Cortex of kidney (tissue), 1 donor: ENCODE measurements around the gene TMED10.

ENCODE experiments used
- DNase-seq: peaks from one replicate; lab custom pipeline; 2025; lab: John Stamatoyannopoulos, UW

The TMED10 gene

DNA sequence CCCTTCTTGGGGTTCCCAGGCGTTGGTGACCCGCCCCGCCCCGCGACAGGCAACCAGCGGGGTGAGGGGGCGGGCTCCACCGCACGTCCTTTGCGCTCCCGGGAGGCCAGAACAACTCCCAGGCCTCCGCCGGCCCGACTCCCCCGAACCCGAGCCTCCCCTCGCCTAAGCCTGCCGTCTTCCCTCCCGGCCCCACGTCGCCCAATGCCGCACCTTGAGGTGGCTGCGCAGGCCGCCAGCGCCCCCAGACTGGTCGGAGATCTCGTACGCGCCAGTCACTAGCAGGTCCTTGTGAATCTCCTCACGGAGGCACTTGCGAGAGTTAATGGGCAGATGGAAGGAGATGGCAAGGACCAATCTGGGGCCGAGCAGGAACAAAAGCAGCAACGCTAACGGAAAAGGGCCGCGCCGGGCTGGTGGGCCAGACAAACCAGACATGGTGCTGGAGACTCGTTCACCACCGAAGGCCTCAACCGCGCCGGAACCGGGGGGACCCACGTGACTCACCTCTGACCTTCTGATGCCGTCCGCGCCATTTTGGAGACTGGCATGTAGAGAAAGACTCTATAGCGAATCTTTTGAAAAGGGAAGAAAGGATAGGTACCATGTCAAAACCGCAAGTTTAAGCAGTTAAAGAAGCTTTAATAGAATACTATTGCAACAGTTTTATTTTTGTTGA, at the start of gene TMED10:
Gene TMED10, minus strand, starts transcription at position 471 of the 679 bp plus-strand sequence. Its CDS starts 33 bp downstream, at position 438.
- DNase-seq = no peak

DNA sequence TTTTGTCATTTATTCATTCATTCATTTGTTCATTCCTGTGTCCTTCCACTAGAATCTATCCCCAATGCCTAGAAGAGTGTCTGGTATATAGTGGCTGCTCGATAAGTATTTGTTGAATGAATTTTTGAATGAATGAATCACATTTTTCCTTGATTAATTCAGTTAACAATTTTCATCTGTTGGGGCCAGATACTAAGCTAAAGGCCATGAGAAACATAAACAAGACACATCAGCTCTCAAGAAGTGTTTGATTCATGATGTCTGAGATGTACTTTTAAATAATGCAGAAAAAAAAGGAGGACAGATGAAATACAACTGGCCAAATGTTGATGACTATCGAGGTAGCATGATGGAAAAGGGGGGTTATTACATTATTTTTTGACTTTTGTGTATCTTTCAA, 48.1 kb upstream of the TMED10 start:
- no peak for DNase-seq

DNA sequence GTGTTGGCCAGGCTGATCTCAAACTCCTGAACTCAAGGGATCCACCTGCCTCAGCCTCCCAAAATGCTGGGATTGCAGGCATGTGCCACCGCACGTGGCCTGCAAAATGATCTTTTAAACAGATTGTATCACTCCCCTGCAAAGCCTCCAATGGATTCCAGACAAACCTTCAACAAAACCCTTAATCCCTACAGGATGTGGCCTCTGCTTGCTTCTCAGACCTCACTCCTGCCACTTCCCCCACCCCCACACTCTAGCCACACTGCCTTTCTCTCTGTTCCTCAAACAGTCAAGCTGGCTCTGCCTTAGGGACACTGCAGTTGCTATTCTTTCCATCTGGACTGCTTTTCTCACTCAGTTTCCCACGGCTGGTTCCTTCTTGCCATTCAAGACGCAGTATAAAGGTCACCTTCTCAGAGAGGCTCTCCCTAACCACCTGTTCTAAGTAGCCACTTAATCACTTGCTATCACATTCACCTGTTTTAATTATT, 47.3 kb upstream of the TMED10 start:
- no peak for DNase-seq

DNA sequence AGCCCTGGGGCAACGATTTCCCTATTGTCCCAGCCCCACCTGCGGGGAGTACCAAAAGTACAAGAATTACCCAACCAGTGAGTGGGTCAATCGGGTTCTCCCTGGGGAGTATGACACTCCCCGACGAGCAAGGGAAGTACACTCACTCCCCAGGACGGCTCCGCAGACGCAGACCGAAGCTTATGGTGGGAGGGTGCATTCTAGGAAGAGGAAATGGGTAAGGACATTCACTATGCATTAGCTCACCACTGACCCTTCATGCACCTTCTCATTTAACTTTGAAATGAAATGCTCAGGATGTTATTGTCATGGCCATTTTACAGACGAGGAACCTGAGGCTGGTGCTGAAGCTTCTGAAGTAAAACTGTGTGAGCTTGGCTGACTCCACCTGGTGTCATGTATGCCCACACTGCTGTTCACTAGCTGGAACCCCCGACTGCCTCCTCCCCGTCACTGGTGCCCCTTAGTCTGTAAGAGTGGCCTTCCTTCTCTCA, 45.8 kb upstream of the TMED10 start:
- no peak for DNase-seq

DNA sequence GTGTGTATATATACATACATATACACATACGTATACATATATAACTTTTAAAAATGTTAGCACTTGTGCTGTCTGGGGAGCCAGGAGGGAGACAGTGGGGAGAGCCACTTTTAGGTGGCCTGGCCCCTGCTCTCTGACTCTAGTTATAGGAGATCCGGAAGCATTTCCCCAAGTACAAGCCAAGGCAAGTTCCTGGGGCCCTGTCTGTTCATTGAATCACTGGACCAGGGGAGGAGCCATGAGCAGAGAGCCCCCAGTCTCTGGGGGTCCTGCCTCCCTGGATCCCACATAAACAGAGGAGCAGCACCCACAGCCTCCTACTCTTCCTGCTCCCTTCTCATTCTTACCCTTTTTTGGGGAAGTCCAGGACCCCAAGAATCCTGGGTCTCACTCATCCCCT, 45.4 kb upstream of the TMED10 start:
- DNase-seq = no peak

DNA sequence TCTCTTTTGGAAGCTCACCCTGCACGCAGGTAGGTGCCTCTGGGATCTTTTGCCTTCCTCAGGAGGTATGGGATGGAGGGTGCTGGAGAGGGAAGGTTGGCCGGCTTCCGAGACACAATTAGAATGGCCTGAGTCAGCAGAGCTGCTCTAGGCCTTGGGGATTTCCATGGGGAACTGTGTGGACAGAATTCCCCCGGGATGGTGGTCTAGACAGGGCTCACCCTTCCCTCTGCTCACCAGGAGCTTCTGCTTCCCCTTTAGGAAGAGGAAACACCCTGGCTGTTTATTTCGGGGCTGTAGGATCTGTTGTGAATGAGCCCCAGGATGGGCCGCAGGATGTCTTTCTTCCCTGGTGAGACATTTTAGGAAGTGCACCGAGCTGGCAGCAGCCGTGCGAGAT, 43.7 kb upstream of the TMED10 start:
- DNase-seq = no peak

DNA sequence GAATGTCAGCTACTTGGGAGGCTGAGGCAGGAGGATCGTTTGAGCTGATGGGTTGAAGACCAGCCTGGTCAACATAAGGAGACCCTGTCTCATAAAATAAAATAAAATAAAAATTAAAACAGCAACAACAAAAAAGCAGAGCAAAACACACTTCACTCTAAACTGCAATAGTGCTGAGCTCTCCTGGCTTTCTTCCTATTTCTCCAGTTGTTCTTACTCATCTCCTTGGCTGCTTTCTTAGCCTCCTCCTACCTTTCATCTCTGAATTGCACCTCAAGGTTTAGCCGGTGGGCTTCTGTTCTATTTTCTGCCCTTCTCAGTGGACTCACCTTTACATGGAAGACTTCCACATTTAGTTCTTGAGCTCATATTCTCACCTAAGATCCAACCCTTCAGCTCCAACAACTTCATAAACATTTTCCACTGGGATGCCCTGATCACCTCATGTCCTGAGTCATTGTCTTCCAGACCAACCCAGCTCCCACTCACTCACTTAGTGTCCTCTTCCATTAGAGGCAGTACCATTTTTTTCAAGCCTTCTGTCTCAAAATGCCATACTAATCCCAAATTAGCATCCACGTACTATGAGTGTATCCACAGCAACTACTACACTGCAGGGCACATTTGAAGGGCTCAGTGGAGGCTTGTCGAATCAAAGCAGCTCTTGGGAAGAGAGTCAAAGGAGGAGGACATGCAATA, 41.2 kb upstream of the TMED10 start:
- DNase-seq = no peak

DNA sequence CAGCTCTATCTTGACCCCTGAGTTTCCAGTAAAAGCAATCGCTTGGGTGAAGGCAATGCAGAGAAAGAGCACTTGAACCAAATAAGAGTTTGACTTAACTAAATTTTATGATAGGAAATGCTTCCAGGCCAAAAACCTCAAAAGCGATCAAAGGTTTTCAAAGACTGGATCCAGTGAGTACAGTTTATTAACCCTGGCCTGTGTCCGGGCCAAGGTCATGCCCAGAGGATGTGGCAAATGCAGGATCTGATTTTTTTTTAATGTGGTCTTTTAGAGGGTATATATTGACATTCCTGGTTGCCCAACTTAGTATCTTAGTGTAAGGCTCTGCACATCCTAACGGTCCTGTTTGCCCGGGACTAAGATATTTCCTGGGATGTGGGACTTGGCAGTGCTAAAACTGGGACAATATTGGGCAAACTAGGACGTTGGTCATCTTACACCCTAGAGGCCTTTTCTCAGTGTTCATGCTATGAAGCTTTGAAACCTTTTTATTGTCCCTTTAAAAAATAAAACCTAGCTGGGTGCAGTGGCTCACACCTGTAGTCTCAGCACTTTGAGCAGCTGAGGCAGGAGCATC, 40.1 kb upstream of the TMED10 start:
- no peak for DNase-seq

DNA sequence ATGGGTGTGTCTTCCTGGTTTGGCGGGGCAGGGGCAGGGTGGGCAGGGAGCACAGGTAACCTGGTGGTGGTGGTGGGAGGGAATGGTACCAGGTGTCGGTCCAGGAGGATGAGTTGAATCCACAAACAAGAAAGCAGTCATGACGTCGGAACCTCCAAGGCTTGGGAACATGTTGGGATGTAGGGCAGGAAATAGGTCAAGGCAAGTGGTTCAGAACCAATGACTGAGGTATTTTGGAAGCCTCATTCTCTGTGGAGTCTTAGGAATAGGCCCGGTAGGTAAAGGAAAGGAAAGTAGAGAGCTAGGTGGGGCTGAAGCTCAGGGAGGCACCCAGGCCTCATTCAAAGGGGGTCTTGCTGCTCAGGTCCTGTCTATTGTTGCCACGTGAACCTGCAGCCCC, 39.1 kb upstream of the TMED10 start:
- no peak for DNase-seq

DNA sequence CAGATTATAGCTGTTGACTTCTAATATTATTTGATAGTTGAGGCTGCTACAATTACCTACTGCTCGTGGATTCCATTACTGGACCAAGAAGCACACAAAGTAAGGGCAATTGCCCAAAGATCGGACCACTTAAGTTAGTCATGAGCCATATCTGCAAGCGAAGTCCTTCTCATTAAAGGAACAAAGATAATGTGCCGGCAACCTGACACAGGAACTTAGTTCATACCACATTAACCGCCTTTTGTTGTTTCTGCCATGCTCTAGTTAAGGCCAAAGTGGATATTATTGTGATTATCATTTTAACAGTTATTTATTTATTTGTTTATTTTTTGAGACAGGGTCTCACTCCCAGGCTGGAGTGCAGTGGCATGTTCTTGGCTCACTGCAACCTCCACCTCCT, 38.1 kb upstream of the TMED10 start:
- DNase-seq = no peak

DNA sequence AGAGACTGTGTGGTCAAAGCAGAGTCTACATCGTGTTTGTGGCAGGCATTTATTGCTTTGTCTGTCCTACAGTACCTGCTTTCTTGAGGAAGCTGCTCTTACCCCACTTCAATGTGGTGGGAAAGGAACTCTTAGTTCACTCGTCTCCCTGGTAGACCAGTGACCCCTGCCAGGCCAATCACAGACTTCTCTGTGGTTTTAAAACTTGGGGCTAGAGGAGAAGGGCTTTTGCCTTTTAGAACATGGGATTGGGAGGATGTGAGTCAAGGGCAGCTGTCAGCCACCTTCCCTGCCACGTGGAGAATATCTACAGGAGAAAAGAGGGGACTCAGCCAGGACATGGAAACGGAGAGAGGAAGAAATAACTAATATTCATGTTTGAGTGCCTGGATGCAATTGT, 36.8 kb upstream of the TMED10 start:
- no peak for DNase-seq

DNA sequence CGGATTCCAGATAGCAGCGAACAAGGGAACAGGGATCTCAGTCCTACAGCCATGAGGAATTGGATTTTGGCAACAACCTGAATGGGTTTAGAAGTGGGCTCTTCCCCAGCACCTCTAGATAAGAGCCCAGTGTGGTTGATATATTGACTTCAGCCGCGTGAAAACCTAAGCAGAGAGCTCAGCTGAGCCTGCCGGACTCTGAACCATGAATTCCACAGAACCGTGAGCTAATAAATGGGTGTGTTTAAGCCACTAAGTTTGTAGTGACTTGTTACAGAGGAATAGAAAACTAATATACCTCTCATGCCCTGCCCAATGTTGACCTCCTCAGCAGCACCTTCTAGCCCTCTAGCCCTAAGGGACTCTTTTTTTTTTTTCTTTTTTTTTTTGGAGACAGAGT, 32.4 kb upstream of the TMED10 start:
- DNase-seq = no peak

DNA sequence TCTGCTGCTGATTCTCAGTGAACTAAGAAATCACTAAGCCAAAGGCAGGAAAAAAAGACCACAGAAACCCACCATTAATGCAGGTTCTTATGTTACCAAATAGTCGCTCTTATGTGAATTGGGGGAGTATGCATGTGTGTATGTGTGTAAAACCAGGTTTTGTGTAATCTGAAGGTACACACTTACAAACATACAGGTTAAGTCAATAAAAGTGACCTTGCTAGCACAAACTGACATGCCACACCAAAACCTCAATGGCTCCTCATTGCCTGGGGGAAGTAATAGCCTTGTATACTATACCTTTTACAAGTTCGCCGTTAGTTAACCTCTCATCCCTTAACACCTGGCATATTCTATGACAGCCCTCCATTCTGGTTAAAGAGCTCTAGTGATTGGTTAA, 29.8 kb upstream of the TMED10 start:
- no peak for DNase-seq

DNA sequence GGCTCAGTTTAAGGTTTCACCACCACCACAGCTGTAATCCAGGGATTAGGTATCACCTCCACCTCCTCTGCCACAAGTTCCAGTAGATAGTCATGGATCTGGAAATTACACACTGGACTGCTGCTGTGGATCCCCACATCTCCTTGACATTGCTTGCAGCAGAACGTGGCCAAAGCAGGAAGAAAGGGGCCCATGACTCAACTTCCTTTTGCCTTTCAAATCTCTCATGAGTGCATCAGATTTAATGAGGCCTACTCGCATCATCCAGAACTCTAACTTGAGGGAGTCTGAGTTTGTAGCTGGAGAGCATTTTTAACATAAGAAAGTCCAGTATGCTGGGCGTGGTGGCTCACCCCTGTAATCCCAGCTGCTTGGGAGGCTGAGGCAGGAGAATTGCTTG, 29.2 kb upstream of the TMED10 start:
- no peak for DNase-seq

DNA sequence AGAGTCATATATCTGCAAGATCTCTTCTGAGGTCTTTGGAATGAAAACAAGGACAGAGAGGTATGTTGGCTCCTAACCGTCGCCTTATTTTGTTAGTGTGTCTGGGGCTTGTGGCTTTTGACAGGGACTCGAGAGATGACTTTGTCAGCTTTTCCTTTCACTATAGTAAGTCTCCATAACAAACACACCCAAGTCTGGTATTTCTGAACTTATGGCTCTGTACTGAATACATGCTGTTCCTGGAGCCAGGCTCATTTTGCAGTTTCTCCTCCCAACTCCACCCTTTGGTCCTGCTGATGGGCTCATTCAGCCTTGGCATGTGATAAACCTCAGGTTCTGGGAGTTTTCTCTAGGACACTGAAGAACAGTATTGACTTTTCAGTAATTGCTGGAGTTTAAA, 27.7 kb upstream of the TMED10 start:
- no peak for DNase-seq

DNA sequence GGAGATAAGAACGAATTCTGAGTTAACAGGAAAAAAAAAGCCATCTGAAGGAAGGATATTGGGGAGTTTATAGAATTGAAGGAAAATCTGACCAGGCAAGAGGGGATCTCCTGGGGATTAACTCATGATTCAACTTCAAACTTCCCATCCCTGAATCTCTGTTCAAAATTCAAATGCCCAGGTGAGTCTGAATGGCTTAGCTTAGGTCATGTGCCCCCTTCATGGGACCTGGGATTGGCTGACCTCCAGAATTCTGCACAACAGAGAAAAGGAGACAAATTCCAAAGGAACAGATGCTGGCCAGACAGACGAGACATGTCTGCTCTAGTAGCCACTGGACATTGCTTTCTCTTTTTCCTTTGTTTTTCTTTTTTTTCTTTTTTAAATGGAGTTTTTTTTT, 26.2 kb upstream of the TMED10 start:
- no peak for DNase-seq

DNA sequence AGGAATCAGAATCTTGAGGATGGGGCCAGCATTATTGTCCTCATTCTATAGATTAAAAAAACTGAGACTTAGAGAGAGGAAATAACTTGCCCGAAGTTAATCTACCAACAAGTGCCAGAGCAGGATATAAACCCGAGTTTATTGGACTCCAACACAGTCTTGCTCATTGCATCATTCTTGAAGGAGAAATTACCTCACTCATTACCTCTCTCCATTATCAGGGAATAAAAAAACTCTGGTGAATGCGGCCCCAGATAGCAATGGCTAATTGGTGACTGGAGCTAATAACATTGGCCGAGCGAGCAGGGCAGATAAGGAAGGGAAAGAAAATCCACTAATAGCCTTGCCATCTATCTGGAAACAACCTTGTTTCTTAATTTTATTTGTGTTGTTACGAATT, 24.7 kb upstream of the TMED10 start:
- DNase-seq = no peak

DNA sequence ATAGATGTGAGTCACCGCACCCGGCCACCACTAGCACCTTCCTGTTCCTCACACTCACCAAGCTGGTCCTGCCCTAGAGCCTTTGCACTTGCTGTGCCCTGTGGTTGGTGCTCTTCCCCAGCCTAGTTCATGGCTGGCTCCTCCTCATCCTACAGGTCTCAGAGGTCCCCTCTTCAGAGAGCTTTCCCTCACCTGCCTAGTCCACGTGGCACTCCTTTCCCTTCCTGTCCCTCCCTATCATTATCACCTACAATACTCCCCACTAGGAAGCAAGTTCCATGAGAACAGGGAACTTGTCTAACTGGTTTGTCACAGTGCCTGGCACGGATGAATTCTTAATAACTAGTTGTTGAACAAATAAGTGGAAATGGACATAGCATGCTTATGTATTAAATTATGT, 24.0 kb upstream of the TMED10 start:
- DNase-seq = no peak

DNA sequence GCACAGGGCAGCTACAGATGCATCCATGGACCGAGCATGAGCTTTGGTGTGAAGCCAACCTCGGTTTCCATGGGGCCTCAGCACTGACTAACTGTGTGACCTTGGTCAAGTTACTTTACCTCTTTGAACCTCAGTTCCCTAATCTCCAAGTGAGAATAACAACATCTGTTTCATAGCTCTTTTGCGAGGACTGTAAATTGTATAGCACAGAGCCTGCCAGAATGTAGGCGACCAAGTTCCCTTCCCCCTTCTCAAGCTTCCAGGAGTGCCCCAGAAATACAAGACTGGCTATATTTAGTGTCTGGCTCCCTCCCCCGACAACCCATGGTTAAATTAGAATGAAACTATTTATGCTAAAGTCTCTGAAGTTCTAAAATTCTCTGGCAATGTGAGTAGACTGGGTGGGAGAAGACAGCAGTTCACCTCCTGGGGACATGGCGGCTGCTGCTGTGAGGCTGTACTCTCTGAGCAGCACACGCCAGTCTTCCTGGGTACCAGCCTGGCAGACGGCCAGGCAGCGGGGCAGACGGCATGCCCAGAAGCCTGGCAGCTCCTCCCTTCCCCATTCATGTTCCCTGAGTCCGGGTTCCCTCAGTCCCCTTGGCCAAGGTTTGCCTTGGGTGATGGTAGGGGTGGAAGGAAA, 22.0 kb upstream of the TMED10 start:
- no peak for DNase-seq

DNA sequence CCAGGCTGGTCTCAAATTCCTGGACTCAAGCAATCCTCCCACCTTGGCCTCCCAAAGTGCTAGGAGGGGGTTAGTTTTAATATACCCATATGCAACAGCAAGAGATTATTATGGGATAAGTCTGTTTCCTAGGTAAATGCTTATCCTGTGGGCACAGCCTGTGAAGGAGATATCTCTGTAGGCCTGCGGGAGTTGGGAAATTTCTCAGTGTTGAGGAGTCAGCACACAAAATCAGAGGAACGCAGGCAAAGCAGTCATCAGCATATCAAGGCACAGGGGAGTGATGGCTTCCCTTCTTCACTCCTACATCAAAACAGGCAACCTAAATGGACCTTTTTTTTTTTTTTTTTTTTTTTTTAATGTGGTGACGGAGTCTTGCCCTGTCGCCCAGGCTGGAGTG, 20.9 kb upstream of the TMED10 start:
- no peak for DNase-seq

DNA sequence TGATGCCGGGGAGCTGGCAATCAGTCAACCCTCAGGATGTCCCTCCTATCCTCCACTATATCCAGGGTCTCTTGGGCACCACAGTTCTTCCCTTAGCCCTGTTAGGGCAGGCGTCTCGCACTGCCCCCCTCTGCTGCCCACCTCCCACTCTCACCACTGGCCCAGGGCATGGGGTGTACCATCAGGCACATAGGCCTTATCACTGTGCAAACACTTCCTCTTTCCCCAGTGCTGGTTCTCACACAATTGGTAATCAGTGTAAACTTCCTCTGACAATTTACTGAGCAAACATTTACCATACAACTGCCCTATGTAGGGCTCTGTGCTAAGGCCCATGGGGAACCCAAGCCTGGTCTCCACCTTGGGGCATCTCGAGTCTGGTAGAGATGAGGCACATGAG, 20.1 kb upstream of the TMED10 start:
- DNase-seq = no peak

DNA sequence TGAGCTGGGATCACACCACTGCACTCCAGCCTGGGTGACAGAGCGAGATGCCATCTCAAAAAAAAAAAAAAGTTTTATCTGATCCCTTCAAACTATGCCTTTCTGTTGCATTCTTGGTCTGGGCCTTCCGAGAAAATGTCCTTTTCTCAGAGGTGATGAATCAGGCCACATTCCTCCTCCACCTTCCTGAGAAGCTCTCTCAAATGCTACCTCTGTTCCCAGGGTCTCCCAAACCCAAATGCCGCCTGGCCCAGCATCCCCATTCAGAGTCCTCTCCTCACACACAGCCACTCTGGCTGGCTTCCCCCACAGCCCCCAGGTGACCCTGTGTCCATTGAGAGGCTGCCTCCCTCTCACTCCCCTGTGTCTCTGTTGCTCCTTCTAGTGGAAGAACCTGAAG, 19.7 kb upstream of the TMED10 start:
- no peak for DNase-seq

DNA sequence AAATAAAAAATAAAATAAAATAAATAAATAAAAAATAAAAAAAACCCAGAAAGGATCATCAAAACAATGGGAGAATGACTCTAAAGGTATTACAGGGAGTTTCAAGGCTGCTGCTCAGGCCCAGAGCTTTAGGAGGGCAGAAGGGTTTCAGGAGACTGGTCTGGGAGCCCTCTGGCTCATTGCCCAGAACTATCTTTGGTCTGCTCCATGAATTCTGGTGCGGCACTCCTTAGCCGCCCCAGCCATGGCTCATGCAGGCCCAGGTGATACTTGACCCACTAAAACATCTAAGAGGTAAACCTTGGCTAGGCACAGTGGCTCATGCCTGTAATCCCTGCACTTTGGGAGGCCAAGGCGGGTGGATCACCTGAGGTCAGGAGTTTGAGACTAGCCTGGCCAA, 14.7 kb upstream of the TMED10 start:
- no peak for DNase-seq
